Stimulated activated CD4-positive, alpha-beta T cell treated with anti-CD3 and anti-CD28 coated beads, Interleukin-12 subunit alpha, Interleukin-12 subunit beta, amount 100 ng/mL, for 4 hours (primary cell): ENCODE results near the gene EEA1.

ENCODE experiments used
- DNase-seq: peaks from one replicate; pipeline ENCODE4 v3.0.0-alpha.2; 2020

EEA1 gene

DNA sequence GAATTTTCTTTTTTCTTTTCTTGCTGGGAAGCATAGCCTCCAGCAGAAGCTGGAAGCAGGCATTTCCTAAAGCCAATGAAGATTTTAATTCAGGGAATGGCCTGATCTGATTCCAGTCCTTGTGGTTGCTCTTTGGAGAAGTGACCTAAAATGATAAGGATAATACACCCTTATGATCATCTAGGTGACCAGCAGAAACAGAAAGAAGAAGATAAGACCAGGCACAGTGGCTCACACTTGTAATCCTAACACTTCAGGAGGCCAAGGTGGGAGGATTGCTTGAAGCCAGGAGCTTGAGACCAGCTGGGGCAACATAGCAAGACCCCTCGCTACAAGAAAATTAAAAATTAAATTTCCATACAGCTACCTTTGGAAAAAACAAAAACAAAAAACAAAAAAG lies 51.2 kb downstream of the EEA1 start:
- DNase-seq = no peak

DNA sequence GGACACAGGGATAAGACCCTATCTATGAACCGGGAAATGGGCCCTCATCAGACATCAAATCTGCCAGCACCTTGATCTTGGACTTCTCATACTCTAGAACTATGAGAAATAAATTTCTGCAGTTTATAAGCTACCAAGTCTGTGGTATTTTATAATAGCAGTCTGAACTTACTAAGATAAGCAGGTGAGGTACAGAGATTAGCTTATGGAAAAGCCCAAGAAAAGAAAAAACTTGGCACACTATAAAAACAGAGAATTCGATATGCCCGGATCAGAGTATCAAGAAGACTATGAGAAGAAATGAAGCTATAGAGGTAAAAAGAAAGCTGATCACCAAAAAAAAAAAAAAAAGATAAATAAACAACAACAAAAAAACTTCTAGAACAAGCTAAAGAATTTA lies 52.6 kb downstream of the EEA1 start:
- DNase-seq = no peak

DNA sequence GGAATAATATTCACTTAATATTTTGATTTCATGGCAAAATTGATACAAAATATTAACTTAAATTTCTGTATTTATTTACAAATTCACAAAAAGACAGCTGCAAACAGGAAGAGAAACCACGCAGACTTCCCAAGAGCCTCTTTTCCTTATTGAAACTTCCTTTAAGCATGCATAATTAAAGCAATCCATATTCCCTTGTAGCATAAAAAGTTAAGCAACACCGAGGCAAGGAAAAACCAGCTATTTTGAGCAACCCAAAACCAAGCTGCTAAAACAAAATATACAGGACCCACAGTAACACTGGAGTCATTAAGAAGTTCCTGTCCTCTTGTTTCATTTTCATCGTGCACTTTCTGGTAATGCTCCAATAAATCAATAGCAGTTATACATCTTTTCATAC lies 58.0 kb downstream of the EEA1 start:
- DNase-seq = no peak

DNA sequence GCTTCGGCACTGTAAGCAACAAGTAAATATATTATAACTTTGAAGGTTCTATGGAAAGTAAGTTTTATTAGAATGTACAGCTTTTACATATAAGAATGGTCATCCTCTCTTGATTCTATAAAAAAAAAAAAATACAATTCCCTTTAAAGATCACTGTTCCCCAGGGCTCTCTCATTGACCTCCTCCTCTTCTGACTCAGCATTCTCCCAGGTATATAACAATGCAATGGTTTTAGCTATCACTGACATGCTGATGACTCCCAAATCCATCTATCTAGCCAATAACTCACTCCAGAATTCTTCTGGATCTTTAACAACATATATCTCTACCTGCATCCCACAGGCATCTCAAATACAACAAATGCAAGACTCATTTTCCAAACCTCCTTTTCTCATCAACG lies 62.7 kb downstream of the EEA1 start:
- no peak for DNase-seq

DNA sequence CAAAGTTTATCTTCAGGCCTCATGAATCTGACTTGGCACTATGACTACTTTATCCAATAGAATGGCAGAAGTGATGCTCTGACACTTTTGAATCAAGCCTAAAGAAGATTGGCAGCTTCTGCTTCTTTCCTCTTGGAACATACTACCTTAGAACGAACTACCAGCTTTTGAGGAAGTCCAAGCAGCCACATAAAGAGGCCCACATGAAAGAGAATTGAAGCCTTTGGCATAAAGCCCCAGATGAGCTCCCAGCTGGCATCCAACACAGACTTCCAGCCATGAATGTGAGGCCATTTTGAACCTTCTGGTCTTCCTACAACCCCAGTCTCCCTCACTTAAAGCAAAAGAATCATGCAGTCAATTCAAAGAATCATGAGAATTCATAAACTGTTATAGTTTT lies 65.8 kb downstream of the EEA1 start:
- no peak for DNase-seq

DNA sequence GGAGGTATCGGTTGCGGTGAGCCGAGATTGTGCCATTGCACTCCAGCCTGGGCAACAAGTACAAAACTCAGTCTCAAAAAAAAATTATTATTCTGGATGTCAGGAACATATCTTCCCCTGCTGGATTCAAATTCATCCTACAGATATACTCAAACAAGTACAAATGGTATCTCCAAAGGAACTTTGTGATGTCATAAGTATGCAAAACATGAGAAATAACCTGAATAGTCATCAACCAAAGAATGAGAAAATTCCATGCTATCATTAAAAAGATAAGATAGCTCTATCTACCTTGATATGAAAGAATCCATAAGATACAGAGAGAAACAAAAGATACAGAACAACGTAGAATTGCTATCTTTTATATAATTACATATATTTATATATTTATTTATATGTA lies 67.7 kb downstream of the EEA1 start:
- no peak for DNase-seq

DNA sequence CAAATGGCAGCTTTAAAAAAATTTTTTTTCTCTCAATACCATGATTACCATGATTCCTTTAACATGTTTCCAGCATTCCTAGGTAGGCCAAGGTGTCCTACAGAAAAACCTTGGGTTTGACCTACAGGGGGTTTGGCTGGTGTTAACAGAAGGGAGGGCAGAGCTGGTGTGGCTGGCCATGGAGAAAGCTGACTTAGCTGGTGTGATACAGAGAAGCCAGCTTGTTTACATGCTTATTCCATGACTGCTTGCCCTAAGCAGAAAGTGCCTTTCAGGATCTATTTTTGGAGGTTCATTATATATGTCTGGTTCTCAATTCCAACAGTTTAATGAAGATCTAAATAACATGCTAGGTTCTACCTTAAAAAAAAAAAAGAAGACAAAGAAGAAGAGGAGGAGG lies 68.6 kb downstream of the EEA1 start:
- DNase-seq = no peak

DNA sequence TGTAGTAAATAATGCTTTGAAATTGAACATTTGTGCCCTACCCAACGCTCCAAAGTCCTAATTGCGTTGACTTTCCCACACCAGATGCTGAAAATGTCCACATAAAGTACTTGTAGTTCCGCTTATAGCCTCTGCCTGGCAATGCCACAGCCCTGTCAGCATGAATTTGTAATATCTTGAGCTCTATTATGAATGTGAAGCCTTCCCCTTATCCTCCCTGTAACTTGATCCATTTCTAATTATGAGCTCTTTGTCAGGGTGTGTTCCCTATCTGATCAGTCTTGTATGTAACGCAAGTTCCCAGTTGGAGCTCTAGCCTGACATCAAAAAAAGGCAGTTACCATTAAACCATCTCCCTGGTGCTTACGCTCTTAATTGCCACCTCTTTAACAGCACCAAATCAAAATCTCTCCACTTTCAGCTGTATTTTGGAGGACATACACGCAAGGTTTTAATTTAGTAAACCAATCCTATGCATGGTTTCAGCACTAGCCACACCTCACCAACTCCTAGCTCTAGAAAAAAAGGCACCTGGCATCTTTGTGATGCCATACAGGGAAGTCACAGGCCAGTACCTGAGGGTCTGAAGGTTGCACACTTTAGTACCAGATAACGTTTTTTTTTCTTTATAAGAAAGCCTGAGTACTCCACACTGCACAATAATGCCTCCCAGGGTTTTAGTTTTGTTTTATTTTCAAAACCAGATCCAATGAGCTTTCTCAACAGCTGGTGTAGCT lies 69.3 kb downstream of the EEA1 start:
- DNase-seq = no peak

DNA sequence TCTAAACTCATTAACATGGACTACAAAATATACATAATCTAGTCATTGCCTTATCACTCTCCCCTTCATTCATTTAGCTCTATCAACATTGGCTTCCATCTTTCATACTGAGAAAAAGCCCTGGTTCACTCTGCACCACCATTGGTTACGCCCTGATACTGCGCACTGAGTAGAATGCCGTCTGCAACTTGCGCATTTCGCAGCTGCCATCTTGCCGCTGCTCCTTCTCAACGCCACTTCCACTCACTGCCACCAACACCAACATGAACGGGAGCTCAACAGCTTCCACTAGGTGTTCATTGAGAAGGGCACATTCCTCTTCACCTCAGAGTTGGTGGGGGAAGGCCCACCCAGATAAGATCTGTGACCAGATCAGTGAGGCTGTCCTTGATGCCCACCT lies 71.3 kb downstream of the EEA1 start:
- DNase-seq = no peak

DNA sequence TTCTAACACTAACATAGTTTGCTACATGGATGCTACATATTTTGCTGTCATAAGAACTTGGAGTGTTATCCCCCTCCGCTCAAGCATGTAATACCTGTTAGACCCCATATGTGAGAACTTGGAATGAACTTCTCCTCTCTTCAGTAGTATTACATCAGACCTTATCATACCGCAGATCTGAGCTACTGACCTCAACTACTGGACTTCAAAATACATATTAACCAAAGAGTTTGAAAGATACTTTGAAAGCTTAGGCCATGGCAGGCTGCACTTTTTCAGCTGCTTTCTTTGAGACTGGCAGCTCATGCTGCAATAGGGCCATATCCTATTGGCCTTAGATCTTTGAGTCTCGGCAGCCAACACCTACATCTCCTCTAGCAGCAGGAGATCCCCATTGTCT lies 74.8 kb downstream of the EEA1 start:
- no peak for DNase-seq

DNA sequence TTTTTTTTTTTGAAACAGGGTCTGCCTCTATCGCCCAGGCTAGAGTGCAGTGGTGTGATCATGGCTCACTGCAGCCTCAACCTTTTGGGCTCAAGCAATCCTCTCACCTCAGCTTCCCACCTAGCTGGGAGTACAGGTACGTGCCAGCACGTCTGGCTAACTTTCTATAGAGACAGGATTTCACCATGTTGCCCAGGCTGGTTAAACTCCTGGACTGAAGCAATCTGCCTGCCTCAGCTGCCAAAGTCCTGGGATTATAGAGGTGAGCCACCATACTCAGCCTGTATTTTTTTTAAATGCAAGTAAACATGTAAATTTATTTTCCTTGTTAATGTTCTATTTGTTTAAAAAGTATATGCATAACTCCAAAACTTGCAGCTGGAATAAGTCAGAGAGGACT lies 80.4 kb downstream of the EEA1 start:
- no peak for DNase-seq

DNA sequence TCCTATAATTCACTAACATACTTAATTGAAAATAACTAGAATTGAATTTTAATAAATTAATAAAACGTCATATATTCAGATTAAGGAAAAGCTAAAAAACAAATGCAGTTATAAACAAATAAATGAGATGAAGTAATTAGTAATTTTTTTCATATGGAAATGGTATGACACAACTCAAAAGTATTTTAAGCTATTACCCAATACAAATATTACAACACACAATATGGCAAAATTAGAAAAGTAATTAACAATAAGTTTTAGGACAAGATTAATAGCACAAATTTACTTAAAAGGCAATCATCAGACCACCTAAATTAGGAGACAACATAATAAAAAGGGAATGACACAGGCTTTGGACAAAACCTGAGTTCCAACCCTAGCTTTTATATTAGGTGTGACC lies 81.7 kb downstream of the EEA1 start:
- DNase-seq = no peak

DNA sequence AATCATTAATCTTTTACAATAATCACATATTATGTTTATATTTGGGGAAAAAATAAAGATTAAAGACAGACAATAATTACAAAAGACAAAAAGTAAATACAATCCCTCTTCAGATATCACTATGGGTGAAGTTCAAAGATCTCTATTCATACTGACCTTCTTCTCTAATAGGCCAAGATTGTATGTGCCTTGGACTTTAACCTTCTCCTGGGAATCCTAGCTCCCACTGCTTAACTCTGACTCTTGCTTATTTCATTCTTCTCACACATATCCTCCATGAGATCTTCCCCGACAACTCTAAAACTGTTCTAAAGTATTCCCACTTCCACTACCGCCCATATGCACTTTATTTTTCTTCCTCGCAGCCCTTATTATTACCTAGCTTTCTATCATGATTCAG lies 83.8 kb downstream of the EEA1 start:
- no peak for DNase-seq

DNA sequence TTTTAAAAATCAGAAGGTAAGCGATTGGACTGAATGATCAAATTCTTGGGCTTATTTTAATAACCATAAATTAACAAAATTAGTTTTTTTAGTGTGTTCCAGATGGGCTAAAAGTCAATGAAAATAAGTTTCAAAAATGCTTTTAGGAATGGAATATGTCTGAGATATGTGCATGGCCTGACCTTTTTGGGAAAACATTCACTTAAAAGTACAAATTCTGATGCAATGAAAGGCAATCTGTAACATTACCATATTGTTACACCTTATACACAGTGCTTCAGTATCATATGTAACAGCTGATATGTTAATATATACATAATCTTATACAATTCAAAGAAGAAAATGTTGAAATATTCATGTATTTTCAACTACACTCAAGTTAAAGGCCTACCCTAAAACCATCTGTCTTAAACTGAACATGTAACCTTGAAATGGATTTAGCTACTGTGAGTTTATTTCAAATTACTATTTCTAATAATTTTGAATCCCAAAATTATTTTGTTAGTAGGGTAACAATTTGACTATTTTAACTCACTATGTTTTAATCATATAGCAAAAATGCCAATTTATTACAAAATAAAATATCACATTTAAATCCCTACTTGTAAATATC lies 84.8 kb downstream of the EEA1 start:
- no peak for DNase-seq

DNA sequence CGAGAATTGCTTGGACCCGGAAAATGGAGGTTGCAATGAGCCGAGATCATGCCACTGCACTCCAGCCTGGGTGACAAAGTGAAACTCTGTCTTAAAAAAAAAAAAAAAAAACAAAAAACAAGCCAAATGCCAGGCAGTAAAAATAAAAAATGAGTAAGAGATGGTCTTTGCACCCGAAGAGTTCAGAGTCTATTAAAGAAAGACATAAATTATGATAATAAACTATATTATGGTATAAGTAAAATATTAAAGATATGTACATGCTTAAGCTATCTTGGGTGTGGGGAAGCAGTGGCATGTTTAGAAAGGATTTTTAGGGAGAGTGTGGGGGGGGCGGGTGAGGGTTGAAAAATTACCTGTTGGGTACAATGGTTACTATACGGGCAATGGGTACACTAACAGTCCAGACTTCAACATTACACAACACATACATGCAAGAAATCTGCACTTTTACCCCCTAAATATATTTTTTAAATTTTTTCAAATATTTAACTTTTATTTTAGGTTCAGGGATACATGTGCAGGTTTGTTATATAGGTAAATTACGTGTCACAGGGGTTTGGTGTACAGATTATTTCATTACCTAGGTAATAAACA lies 99.3 kb downstream of the EEA1 start:
- DNase-seq = no peak

DNA sequence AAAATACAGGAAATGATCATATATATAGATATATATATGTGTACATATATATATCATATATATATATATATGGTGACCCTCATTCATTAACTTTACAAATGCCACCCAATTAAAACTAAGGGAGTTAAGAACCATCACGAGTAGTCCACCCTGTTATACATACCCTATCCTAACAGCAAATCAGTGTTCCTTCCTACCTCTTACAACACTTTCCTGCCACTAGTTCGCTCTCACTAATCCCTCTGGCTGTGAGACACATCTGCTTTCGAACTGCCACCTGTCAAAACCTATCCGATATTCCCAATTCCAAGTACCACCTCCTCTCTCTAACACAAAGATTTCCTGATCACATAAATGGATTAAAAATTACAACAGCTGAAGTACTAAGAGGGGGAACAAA lies 100.5 kb downstream of the EEA1 start:
- no peak for DNase-seq

DNA sequence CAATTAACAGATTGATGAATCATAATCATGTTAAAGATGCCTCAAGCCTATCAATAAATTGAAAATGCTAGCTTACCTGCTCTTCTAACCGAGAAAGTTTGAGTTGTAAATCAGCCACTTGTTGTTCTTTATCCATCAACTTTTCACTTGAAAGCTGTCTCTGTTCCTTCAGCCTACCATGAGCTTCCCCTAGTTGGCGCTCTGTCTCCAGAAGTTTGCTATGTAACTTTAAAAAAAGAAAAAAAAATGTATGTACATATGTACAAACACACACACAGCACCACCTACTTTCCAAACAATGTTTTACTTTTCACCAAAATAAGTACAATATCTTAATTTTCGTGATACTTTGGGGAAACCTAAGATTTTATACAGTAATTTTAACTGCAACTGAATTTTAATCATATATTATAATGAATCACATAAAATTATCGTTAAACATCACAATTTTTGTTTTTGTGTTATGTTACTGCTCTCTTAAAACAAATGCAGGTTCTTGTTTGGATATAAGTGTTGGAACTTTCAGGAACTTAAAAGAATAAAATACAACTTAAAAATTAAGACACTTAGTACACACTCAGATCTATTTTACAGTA lies 101.2 kb downstream of the EEA1 start:
- peak; percentile 2 for DNase-seq

DNA sequence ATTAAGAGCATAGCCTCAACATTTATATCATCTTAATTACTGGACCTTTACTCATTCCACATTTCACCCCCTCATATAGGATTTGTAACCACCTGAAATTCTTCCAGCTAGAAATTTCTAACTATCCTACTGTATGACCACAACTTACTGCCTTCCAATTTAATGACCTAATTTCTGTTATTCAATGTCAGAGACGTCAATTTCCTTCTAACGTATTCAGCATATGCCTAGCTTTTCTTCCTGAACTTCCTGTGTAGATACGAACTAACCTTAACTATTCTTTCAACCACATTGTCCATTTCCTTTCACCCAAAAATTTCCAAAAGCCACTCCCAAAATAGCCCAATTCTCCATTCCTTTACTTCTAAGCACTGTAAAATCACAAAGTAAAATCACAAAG lies 108.0 kb downstream of the EEA1 start:
- no peak for DNase-seq

DNA sequence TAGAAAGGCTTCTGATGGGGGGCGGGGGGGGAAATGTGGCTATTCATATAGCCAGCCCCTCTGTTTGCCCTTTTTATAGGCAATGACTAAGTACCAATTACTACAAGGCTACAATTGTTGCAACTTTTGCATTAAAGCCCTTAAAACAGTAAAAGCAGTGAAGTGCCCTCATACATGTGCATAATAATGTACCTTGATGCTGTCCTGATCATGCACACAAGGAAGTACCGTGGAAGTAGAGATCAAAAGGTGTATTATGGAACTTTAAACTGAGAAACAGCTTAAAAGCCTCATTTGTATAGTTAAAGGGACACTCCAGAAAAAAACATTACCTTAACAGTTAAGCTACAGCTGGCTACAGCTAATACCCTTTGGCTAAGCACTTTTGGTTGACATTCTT lies 114.5 kb downstream of the EEA1 start:
- DNase-seq = no peak

DNA sequence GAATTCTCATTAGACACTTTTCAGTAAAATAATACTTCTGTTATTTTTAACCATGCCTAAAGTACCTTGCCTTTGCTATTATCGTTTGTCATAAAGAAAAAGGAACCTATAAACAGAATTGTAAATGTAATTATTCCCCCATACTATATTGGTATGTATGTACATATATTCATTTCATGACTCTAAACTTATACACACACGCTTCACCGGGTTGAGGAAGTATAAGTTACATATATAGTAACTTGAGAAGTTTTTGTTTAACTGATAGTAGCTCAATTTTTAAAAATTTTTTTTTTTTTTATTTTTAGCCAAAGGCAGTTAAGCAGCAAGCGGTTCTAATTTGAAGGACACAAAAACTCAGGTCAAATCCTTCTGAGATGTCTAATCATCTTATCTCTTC lies 118.7 kb downstream of the EEA1 start:
- no peak for DNase-seq

DNA sequence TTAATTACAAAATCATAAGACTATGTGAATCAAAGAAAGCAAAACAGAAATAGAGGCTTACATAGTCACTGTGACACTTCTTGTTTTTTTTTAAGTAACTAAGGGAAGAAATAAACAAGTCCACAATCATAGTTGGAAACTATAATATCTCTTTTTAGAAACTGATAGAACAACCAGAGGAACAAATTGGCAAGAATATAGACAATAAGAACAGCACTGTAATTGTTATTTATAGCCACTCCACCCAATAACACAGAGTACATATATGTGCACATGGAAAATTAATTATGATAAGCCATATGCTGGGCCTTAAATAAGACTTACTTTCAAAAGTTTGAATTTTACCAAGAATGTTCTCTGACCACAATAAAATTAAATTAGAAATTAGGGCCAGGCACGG lies 125.2 kb downstream of the EEA1 start:
- no peak for DNase-seq

DNA sequence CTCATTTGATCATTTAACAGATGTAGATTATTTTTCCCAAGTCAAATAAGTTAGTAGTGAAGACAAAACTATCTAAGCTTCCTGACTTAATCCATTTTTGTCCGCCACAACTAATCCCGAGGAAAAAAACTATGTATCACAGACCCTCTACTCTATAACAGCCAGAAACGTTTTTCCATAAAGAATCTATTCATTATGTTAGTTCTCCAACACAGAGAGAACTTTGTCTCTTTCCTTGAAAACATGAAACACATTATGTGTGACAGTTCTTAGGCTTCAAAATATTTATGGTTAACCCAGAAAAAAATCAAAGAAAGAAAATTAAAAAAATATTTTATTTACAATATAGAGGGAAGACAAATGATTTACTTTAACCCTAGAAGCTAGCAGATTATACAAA lies 126.2 kb downstream of the EEA1 start:
- DNase-seq = no peak

DNA sequence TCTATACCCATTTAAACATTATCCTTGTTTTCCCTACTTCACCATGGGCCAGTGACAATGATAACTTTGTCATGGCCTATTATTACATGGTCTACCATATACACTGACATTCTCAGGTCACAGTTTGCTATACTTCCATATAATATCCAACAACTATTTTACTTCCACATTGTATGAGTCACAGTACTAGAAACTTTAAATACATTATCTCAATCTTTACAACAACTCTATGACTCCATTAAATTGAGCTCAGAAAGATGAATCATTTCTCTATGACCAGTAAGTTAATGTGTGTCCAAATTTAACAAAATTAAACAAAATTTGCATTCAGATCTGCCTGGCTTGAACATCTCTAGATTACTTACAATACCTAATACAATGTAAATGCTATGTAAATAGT lies 132.4 kb downstream of the EEA1 start:
- no peak for DNase-seq

DNA sequence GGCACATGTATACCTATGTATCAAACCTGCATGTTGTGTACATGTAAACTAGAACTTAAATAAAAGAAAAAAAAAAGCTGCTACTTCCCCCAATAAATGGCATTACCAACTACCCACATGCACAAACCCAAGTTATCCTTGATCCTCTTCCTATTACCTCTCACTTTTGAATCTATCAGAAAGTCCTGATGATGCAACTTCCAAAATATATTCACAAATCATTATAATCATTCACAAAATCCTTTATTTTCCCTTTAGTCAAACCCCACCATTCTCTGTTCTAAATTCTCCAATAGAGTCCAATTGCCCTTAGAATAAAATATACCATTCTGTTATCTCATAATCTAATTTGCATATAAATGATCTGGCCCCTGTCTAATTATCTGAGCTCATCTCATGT lies 134.3 kb downstream of the EEA1 start:
- DNase-seq = no peak
